ENCODE results near the gene MOCOS. TPM values are rescaled to one million over a fixed set of nuclear protein-coding genes. Genes with fewer than 3 reads are reported as not detected.

Gene MOCOS
- total RNA-seq, 4 donors from 2014 or later: 0.46 to 2.8 (median 0.73) TPM

- in situ Hi-C loops (cut with MboI; ENCODE audit: low sequenced_read_pairs in 4 of 4) (loop anchor here in 3 of 4 donors (5.0 to 25.0 kb wide), 3 partner anchors 268 to 532 kb away; no protein-coding TSS in a partner anchor), intact Hi-C loops (cut with DNase I; ENCODE audit: low total_unique reads) (no loop called here)
- Histone ChIP-seq H3K4me3 (no peak overlapping the region), H3K27ac (no peak overlapping the region), H3K9me3 (no peaks in the 10 kb centered on the region), H3K36me3 (no peaks in the 10 kb centered on the region), H3K4me1 (peaks cover 4 to 14% of the 10 kb centered on the region in 2 donors), H3K27me3 (no peaks in the 10 kb centered on the region)
- TF ChIP-seq CTCF (IDR thresholded peaks at IDR 0.05 in 4 of 5, conservative IDR thresholded peaks at IDR 0.05 in 1 of 5): no peak
- no peak for TF ChIP-seq POLR2A (IDR thresholded peaks at IDR 0.05)
- no peak for ATAC-seq
- no peak for DNase-seq
Measured at GRCh38 chr18:36294031-36294430, 106.7 kb downstream of the MOCOS start.

GRCh38 chr18:36295214-36295613 is 107.9 kb downstream of the MOCOS start:
- DNase-seq (no peak), ATAC-seq (no peak)
- H3K27me3 ChIP-seq: no peaks in the 10 kb centered on the region
- no peaks in the 10 kb centered on the region for H3K36me3 ChIP-seq
- no peak overlapping the region for H3K27ac ChIP-seq
- intact Hi-C loops (cut with DNase I; ENCODE audit: low total_unique reads): loop anchor here (5.0 kb wide), 1 partner anchor 168 kb away; the partner anchor contains the start of genes ELP2 and SLC39A6
- H3K4me3 ChIP-seq: no peak overlapping the region
- TF ChIP-seq POLR2A (IDR thresholded peaks at IDR 0.05): no peak
- H3K4me1 ChIP-seq: peaks cover 5 to 26% of the 10 kb centered on the region in 2 donors
- in situ Hi-C loops (cut with MboI; ENCODE audit: low sequenced_read_pairs in 4 of 4): loop anchor here in 2 of 4 donors (25.0 kb wide), 2 partner anchors 267 to 533 kb away; no protein-coding TSS in a partner anchor
- no peaks in the 10 kb centered on the region for H3K9me3 ChIP-seq

GRCh38 chr18:36295880-36296301 is 108.6 kb downstream of the MOCOS start:
- TF ChIP-seq POLR2A (IDR thresholded peaks at IDR 0.05): no peak
- TF ChIP-seq CTCF (IDR thresholded peaks at IDR 0.05 in 4 of 5, conservative IDR thresholded peaks at IDR 0.05 in 1 of 5): no peak
- in situ Hi-C loops (cut with MboI; ENCODE audit: low sequenced_read_pairs in 4 of 4) (loop anchor here in 2 of 4 donors (25.0 kb wide), 2 partner anchors 266 to 534 kb away; no protein-coding TSS in a partner anchor), intact Hi-C loops (cut with DNase I; ENCODE audit: low total_unique reads) (loop anchor here (2.0 to 5.0 kb wide), 3 partner anchors 169 to 277 kb away; partner anchors contain the start of genes ELP2 and SLC39A6)
- ATAC-seq (no peak), DNase-seq (no peak)
- Histone ChIP-seq H3K27ac (no peak overlapping the region), H3K27me3 (no peaks in the 10 kb centered on the region), H3K9me3 (no peaks in the 10 kb centered on the region), H3K36me3 (no peaks in the 10 kb centered on the region), H3K4me3 (peak overlapping the region; percentile 66 to 99 (median 74)), H3K4me1 (peaks cover 5 to 26% of the 10 kb centered on the region in 2 donors)

GRCh38 chr18:36296650-36297416 is 109.5 kb downstream of the MOCOS start:
- intact Hi-C loops (cut with DNase I; ENCODE audit: low total_unique reads) (loop anchor here (2.0 to 5.0 kb wide), 3 partner anchors 170 to 276 kb away; partner anchors contain the start of genes ELP2 and SLC39A6), in situ Hi-C loops (cut with MboI; ENCODE audit: low sequenced_read_pairs in 4 of 4) (loop anchor here in 2 of 4 donors (25.0 kb wide), 2 partner anchors 265 to 535 kb away; no protein-coding TSS in a partner anchor)
- Histone ChIP-seq H3K27me3 (no peaks in the 10 kb centered on the region), H3K4me1 (peaks cover 9 to 28% of the 10 kb centered on the region in 2 donors), H3K27ac (peak overlapping the region; percentile 71 to 87 (median 82)), H3K9me3 (no peaks in the 10 kb centered on the region), H3K36me3 (no peaks in the 10 kb centered on the region), H3K4me3 (peak overlapping the region; percentile 66 to 99 (median 74))
- ATAC-seq (peak; percentile 37 to 38), DNase-seq (no peak)
- TF ChIP-seq POLR2A (IDR thresholded peaks at IDR 0.05) (no peak), CTCF (IDR thresholded peaks at IDR 0.05 in 4 of 5, conservative IDR thresholded peaks at IDR 0.05 in 1 of 5) (peak in 1 of 5 experiments; percentile 11)
